OCI-M2 (cell line): ENCODE data around the gene MYH13.

Source experiments
- DNase-seq: peaks from one replicate; lab custom pipeline; 2025; ENCODE audit not compliant: unreplicated experiment; lab: John Stamatoyannopoulos, UW

Gene MYH13

GRCh38 chr17:10349403-10349802 lies 23.4 kb downstream of the MYH13 start:
- no peak for DNase-seq

GRCh38 chr17:10344816-10345215 lies 28.0 kb downstream of the MYH13 start:
- no peak for DNase-seq

DNA sequence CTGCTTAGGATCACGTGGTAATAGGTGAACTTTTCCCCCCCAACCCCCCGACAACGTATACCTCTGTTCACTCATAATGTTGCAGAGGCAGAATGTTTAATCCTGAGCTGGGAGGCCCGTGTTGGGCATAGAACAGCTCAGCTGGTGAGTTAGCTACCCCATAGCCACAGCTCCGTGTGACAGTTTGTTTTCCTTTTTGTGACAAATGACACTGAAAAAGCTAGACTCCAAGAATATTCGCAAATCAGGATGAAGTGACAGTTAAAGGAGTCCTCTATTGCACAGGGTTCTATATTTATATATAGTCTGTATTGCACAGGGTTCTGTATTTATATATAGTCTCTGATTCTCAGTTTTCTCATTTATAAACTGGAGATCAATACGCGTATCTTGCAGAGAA lies 33.8 kb downstream of the MYH13 start:
- no peak for DNase-seq

DNA sequence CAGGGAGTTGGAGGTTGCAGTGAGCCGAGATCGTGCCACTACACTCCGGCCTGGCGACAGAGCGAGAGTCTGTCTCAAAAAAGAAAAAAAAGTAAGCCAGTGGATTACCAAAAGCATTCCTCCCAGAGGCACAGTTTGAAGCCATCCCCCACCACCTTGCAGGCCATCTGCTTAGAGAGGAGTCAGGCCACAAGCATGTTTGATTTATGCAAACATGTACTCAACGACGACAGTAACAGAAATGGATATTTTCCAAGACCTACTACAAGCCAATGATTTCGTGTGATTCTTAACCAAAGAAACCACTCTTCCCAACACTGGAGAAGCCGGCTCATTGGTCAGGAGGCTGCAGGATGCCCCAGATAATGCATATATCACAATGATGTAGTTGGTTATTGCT lies 34.8 kb downstream of the MYH13 start:
- no peak for DNase-seq

GRCh38 chr17:10337136-10337535 lies 35.7 kb downstream of the MYH13 start:
- no peak for DNase-seq

DNA sequence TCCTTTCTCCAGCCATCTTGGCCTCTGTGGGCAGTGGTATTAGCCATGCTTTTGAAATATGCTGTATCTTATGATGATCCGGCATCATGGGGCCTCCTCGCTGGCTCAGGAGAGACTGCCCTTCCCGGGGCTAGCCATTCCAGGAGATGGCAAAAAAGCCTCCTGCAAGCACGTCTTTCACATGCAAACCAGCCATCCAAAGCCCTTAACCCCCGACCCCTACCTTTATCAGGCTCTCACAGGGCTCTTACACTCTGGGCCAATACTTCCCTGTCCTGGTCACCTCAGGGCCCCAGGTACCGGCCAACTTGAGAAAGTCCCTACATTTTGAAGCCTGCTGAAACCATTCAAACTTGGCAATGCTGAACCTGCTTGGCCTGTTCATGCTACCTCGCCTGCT lies 36.4 kb downstream of the MYH13 start:
- no peak for DNase-seq

DNA sequence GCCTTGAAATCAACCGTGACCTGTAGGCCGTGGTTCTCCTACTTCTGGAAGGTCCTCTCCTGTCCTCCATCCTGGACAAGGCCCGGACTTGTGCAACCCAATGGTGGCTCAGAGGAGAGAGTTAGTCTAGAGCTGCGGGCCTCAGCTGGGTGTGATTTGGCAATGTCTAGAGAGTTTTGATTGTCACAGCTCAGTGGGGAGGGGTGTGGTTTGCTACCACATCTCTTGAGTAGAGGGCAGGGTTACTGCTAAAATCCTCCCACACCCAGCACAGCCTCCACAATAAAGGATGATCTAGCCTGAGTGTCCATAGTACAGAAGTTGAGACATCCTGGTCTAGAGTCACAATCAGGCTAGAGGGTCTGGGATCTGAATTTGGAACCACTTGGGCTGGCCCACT lies 40.3 kb downstream of the MYH13 start:
- DNase-seq, result no peak

DNA sequence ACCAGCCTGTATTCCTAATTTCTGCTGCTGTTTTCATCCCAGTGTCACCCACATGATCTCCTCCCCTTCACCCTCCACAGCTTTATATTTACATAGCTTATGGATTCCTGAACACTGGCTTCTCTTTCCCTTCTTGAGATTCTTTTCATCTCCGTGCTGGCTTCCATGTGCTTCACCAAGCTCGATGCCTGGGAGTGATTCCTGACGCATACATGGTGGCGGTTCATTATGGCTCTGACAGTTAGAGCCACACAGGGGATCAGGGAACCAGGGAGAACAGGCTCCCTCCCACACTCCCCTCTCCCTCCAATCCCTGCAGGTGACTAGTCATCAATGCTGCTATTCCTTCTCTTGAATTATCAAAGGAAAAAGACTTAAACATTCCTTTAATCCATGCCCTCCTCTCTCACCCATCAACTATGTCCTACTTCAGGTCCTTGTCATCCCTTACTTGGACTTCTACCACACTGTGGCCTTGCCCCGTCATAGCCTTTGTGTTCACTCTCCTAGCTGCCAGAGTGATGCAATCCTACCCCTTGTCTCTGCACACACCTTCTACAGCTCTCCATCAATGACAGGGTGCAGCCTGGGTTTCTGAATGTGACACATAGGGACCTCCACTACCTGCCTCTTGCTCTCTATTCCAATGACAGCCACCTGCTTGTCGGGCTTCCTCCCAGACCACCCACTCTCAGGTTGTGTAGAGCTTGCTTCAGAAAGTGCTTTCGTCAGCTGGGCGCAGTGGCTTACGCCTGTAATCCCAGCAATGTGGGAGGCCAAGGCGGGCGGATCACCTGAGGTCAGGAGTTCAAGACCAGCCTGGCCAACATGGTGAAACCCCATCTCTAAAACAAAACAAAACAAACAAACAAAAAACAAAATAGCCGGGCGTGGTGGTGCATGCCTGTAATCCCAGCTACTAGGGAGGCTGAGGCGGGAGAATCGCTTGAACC lies 43.6 kb downstream of the MYH13 start:
- no peak for DNase-seq

- DNase-seq, result no peak
Observed at GRCh38 chr17:10328206-10328605, 44.6 kb downstream of the MYH13 start.

- DNase-seq, result peak; percentile 2
Observed at GRCh38 chr17:10327640-10328039, 45.2 kb downstream of the MYH13 start.

- no peak for DNase-seq
Observed at GRCh38 chr17:10325031-10325695, 47.6 kb downstream of the MYH13 start.

DNA sequence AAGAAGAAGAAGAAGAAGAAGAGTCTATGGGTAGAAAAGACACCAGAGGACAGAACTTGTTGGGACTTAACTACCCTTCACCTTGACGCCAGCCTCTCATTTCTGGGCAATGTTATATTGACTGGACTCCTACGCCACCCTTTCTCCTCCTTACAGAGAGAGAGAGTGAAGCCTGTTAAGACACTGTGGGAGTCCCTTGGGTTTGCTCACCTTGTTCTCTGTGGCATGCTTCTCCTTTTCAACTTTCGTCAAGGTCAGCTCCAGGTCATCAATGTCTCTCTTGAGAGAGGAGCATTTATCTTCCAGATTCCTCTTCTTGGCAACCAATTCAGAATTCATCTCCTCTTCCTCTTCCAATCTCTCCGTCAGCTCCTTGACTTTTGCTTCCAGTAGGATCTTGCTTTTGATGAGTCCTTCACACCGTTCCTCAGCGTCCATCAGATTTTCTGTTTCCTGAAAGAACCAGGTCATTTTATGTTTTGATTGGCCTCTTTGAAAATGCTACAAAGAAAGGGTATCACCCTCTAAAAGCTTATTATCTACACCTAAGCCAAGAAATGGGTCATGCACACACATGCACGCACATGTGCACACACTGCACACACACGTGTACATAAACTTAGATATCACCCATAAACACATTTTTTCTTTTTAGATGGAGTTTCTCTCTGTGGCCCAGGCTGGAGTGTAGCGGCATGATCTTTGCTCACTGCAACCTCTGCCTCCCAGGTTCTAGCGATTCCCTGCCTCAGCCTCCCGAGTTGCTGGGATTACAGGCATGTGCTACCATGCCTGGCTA lies 48.8 kb downstream of the MYH13 start:
- DNase-seq, result no peak

DNA sequence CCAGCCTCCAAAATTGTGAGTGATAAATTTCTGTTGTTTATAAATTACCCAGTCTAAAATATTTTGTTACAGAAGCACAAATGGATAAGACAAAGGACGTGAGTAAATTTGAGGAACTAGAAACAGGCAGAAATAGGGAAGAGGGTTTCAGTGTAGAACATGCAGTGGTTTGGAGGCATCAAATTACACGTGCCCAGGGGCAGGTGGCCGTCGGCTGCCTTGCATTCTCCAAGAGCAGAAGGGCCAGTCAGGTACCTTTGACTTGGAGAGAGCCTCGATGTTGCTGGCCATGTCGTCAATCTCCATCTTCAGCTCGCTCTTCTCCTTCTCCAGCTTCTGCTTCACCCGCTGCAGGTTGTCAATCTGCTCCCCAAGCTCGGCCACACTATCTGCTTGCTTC lies 54.3 kb downstream of the MYH13 start:
- DNase-seq, result no peak

GRCh38 chr17:10317543-10317834 lies 55.3 kb downstream of the MYH13 start:
- no peak for DNase-seq

DNA sequence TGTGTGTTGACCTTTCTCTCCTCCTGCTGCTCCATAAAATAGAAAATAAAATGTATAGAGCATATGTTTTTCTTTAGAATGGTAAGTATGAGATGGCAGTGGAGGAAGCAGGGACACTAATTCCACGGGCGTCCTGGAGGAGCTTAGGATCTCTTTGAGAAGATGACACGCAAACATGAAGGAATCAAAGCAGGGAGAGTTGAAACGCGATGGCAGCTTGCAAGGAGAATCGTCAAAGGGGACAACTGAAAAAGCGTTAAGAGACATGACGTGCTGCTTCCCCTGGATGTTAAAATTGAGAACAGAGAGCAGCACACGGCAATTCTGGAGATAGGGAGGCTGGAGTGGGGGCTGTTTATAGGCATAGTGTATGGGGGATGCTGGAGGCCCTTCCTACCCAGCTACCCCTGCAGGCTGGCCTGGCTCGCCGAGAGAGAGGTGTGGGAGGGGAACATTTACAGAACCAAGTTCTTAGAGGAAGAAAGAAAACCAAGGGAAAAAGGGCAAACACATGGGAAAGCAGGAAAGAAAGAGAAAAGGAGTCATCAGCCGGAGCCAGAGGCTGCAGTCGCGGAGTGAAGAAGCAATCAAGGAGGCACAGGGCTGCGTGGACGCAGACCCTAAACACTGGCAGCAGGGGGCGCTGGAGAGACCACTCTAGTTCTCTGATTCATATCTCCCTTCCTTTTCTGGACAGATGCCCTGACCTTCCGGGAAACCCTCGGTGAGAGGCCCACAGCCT lies 55.8 kb downstream of the MYH13 start:
- no peak for DNase-seq

GRCh38 chr17:10314329-10314728 lies 58.5 kb downstream of the MYH13 start:
- no peak for DNase-seq

- DNase-seq, result no peak
Observed at GRCh38 chr17:10313037-10313672, 59.7 kb downstream of the MYH13 start.

DNA sequence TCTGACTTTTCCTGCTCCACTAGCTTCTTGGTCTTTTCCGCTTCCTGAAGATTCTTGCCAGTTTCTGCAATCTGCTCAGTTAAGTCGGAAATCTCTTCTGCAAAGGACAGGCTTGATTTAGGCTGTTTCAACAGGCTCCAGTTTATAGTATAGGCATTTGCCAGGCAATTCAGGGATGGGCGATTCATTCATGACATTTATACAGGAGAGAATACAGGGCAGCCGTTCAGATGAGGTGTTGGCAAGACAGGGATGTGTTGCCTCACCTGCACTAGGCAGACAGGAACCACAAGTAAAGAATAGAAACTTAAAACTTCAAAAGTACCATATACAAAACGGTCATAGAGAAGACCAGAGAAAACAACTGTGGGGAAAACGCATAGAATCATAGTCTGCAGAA lies 61.7 kb downstream of the MYH13 start:
- no peak for DNase-seq

DNA sequence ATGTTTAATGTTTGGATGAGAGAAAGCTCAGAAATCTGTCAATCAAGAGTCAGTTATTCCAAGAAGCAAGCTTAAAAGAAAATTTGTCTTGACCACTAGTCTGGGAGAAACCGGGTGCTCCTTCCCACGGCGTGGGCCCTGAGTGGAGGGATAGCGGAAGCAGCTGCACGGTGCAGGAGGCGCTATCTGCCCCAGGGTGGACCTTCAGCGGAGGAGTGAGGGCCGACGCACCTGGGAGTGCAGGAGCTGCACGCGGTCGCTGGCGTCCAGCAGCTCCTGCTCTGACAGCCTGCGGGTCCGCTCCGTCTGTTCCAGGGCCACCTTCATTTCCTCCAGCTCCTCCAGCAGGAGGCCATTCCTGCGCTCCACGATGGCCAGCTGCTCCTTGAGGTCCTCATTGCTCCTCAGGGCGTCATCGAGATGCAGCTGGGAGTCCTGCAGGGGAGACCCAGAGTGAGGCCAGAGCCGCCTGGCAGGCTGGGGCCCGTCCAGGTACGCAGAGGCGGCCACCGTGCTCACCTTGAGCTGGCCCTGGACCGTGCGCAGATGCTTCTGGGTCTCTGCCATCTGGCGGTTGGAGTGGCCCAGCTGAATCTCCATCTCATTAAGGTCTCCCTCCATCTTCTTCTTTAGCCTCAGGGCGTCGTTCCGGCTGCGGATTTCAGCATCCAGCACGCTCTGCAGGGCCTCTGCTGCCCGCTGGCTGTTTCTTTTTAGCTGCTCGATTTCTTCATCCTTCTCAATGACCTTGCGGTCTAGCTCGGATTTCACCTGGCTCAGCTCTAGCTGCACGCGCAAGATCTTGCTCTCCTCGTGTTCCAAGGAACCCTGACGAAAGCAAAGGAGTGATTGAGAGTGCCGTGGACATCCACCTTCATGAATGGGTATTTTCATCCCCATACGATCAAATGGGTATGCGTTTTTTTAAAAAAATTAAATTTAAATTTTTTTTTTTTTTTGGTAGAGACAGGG lies 63.5 kb downstream of the MYH13 start:
- no peak for DNase-seq
